NCI-H774 (cell line): ENCODE results near the gene RAG1.

Experiments used
- DNase-seq: peaks from one replicate; lab custom pipeline; 2025; lab: John Stamatoyannopoulos, UW

RAG1 gene

GRCh38 chr11:36567694-36568093 is at the start of gene RAG1:
RAG1 (plus strand) TSS chr11:36568007; CDS start chr11:36573305, 5,298 bp downstream.
- DNase-seq, result no peak

GRCh38 chr11:36530840-36531239 is 37.0 kb upstream of the RAG1 start:
- no peak for DNase-seq

DNA sequence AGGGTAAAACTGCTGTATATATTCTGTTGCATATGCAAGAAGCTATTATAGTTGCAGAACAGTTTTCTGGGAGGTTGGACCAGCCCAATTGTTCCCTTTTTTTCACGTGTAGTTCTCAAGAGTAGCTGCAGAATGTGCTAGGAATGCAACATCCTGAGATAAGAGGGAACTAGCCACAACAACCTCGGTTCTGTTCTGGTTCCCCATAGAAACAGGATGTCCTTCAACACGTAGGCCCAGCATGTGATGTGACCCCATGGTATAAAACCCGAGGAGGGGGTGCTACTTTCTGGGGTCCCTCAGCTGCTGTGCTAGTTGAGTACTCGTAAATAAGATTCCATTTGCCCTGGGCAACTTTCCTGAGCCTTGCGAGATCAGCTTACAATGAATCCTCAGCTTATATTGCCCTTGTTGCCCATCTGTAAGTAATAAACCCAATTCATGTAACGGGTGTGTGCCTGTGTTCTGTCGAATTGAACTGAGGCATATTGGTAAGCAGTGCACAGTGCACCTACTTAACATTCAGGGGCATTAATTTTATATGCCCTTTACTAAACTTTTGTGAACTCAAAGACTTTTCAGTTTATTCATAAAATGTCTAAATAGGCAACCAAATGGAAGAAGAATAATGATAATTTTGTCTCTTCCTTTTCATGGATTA is 34.7 kb upstream of the RAG1 start:
- DNase-seq, result no peak

- no peak for DNase-seq
These were observed 33.4 kb upstream of the RAG1 start for GRCh38 chr11:36534276-36534840.

- peak; percentile 39 for DNase-seq
These were observed 26.8 kb upstream of the RAG1 start for GRCh38 chr11:36540998-36541397.

DNA sequence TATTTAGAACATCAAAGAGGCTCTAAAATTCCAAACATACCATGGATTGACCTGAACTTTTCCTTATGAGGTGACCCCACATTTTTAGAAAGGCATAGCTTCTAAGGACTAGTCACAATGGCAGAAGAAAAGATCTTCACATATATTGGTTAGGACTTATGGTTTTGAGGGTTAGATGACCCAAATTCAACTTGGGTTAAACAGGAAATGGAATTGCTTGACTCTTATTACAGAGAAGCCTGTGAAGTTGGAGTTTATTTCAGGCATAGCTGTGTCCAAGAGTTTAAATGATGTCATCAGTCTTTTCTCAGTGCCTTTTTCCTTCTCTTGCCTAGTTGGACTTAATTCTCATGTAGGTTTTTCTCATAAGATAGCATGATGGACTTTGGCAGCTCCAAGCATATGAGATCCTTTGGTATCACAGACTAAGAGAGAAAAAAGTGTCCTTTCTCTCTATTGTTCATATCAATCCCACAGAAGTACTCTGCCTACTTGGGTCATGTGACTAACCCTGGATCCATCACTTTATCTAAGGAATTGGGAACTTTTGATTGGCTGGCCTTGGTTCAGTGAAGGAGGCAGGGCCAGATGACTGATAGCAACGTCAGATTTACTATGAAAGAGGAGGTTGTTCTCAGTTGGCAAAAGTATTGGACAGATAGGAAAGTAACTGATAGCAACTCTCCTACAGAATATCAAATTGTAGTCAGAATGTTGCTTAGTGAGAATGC is 17.3 kb upstream of the RAG1 start:
- DNase-seq, result no peak

DNA sequence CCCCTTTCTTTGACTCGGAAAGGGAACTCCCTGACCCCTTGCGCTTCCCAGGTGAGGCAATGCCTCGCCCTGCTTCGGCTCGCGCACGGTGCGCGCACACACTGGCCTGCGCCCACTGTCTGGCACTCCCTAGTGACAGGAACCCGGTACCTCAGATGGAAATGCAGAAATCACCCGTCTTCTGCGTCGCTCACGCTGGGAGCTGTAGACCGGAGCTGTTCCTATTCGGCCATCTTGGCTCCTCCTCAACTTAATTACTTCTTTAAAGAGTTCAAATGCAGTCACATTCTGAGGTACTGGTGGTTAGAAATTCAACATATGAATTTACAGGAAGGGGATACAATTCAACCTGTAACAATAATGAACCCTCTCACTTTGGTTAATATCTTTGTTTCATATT is 10.4 kb upstream of the RAG1 start:
- DNase-seq, result peak; percentile 28

- DNase-seq, result no peak
These were observed 9.8 kb upstream of the RAG1 start for GRCh38 chr11:36557991-36558390.

DNA sequence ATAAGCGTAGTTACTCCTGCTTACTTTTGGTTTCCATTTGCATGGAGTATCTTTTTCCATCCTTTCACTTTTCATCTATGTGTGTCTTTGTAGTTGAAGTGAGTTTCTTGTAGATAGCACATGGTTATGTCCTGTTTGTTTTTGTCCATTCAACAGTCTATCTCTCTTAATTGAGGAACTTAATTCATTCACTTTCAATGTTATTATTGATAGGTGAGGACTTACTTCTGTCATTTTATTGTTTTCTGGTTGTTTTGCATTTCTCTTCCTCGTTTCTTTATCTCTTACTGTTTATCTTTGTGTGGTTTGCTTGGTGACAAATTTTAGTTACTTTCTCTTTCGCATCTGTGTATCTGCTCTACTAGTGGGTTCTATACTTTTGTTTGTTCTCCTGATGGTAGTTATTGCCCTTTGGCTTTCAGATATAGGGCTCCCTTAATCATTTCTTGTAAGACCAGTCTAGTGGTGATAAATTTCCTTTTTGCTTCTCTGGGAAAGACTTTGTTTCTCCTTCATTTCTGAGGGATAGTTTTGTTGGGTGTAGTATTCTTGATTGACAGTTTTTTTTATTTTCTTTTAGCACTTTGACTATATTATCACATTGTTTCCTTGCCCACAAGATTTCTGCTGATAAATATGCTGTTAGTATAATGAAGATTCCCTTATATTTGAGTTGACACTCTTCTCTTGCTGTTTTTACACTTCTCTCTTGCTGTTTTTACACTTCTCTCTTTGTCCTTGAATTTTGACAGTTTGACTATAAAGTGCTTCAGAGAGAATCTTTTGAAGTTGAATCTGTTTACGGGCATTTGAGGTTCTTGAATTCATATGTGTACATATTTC is 9.0 kb upstream of the RAG1 start:
- DNase-seq, result no peak

DNA sequence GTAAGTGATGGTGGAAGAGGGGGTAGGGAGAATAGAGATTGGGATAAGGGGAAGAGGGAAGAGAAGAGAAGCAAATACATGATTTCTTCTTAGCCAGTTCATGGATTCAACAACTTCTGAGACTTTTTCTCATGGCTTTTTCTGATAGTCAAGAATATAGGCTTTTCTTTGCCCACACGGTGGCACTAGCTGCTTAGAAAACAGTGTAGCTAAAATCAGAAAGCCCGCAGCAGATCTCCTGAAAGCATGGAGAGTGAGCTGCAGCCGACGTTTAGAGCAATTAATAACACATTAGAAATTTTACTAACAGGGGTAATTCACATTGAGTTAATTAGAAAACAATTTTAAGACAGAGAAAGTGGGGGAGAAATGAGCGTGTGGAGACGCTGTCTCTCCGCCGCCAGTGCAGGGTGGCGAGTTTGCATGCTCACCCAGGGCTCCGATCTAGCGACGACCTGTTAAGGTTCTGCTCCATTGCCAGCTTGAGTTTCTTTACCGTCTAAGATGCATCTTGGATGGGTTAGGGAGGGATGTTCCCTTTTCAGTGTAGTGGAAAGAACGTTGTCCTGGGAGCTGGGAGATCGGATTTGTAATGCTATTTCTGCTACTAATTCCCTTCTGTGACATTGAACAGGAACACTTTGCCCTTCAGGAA is 3.3 kb upstream of the RAG1 start:
- DNase-seq, result no peak

GRCh38 chr11:36565031-36565610 is 2.7 kb upstream of the RAG1 start:
- no peak for DNase-seq

DNA sequence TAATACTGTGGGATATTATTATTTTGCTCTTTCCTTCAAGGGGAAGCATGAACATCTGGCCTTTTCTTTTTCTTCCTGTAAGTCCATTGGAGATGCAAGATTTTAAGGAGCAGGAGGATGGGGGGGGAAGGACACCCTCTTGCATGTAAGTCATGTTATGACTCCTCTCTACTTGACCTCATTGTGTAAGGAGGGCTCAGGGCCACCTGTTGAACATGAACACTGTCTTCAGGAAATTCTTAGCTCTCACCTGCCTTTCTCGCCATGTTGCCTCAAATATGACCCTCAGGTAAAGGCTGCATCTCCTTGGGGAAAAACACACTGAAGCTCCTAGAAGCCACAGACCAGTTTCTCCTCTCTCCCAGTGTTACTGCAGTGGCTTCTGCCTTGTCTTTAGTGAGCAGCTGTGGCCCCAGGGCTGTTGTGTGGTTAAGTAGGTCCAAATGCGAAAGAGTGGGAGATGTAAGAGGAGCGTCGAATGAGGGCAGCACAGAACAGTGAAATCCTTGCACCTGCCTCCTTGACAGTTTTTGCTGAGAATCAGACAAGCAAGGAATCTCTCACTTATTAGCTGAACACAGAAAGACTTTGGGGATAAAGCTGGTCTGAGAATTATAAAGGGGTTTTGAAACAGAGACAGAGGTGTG is 1.3 kb upstream of the RAG1 start:
- no peak for DNase-seq

DNA sequence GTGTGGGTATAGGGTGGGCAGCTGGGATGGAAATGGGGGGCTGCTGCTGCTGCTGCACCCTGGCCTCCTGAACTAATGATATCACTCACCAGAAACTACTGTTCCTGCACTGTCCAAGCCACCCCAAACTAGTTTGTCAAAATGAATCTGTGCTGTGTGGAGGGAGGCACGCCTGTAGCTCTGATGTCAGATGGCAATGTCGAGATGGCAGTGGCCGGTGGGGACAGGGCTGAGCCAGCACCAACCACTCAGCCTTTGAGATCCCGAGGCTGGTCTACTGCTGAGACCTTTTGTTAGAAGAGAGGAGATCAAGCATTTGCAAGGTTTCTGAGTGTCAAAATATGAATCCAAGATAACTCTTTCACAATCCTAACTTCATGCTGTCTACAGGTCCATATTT is 1.3 kb downstream of the RAG1 start:
- DNase-seq, result no peak

GRCh38 chr11:36574486-36574885 is 6.7 kb downstream of the RAG1 start:
- no peak for DNase-seq

- no peak for DNase-seq
These were observed 9.6 kb downstream of the RAG1 start for GRCh38 chr11:36577373-36577772.

- DNase-seq, result no peak
These were observed 10.1 kb downstream of the RAG1 start for GRCh38 chr11:36577859-36578258.

- DNase-seq, result no peak
These were observed 10.7 kb downstream of the RAG1 start for GRCh38 chr11:36578458-36578857.

DNA sequence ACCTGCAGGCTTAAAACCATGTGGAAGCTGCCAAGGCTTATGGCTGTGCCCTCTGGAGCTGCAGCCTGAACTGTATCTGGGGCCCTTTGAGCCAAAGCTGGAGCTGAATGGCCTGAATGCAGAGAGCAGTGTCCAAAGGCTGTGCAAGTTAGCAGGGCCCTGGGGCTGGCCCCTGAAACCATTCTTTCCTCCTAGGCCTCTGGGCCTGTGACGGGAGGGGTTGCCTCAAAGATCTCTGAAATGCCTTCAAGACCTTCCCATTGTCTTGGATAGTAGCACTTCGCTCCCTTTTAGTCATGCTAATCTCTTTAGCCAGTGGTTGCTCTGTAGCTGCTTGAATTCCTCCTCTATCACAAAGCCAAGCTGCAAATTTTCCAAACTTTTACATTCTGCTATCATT is 13.7 kb downstream of the RAG1 start:
- DNase-seq, result no peak

- DNase-seq, result no peak
These were observed 15.9 kb downstream of the RAG1 start for GRCh38 chr11:36583667-36584066.

- no peak for DNase-seq
These were observed 18.7 kb downstream of the RAG1 start for GRCh38 chr11:36586543-36586942.

DNA sequence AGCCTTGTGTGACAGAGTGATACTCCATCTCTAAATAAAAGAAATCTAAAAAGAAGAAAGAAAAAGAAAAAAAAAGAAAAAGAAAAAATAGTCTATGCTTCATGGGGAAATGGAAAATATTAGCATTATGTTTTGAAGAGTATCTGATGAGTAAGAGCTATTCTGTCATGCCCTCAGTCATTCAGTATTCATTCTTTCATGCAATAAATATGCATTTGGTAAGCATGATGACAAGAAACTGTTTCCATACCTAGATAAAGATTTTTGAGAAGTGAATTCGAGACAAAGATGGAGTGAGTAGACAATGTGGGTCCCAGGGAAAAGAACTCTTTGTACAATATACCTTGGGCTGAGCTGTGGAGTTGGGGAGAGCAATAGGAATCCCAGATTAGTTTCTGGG is 20.3 kb downstream of the RAG1 start:
- DNase-seq, result no peak
